SK-N-MC (cell line): Measurements from ENCODE around the gene PDPR.
"Not testable (repeated sequence)": the region's sequence is repeated elsewhere in the genome, so short reads cannot be mapped to it uniquely, and the experiment has no call there.

ENCODE experiments used
- EZH2 ChIP-seq: fragments of 200-600 bp; sonication (generic); IDR thresholded peaks from one replicate; pipeline ENCODE4 v1.6.1; 2017; ENCODE audit warnings: antibody characterized with exemption
- FOXP2 ChIP-seq: optimal IDR thresholded peaks from 2 replicates; pipeline ENCODE3; 2011; ENCODE audit warnings: mild to moderate bottlenecking, moderate library complexity; ENCODE audit not compliant: insufficient read depth; ENCODE audit errors: extremely low read length, control extremely low read depth
- POLR2AphosphoS5 ChIP-seq: IDR thresholded peaks from 2 replicates; pipeline ENCODE4 v1.6.1; 2012; ENCODE audit warnings: mild to moderate bottlenecking, low read depth, low read length, borderline replicate concordance

- TF ChIP-seq EZH2, POLR2AphosphoS5, FOXP2: not testable (repeated sequence)
Observed at GRCh38 chr16:70149296-70149695, 35.2 kb downstream of the PDPR start.
